ENCODE measurements around the gene ATP8B2.

- no peak for TF ChIP-seq EZH2phosphoT487 (IDR thresholded peaks at IDR 0.05; ENCODE audit: low read depth)
- TF ChIP-seq CTCF (IDR thresholded peaks at IDR 0.05; ENCODE audit: low read depth, low read length): no peak
Observed at GRCh38 chr1:154346276-154346917, 21.1 kb downstream of the ATP8B2 start.

All from OCI-LY3 (cell line).